Activated naive CD8-positive, alpha-beta T cell treated with anti-CD3 and anti-CD28 coated beads, Interleukin-2, amount 50 U/mL, for 16 hours (primary cell): ENCODE data around the gene GNMT.
"Not testable (repeated sequence)": the region's sequence is repeated elsewhere in the genome, so short reads cannot be mapped to it uniquely, and the experiment has no call there.

Source experiments
- DNase-seq: peaks from one replicate; pipeline ENCODE4 v3.0.0-alpha.2; 2020; ENCODE audit warnings: low read depth, low spot score

Gene GNMT

DNA sequence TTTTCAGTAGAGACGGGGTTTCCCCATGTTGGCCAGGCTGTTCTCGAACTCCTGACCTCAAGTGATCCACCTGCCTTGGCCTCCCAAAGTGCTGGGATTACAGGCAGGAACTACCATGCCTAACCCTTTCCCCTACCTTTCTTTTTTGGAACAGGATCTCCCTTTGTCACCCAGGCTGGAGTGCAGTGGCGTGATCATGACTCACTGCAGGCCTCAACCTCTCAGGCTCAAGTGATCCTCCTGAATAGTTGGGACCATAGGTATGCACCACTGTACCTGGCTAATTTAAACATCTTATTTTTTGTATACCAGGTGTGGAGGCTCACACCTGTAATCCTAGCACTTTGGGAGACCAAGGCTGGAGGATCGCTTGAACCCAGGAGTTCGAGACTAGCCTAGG, 19.2 kb upstream of the GNMT start:
- not testable (repeated sequence) for DNase-seq

DNA sequence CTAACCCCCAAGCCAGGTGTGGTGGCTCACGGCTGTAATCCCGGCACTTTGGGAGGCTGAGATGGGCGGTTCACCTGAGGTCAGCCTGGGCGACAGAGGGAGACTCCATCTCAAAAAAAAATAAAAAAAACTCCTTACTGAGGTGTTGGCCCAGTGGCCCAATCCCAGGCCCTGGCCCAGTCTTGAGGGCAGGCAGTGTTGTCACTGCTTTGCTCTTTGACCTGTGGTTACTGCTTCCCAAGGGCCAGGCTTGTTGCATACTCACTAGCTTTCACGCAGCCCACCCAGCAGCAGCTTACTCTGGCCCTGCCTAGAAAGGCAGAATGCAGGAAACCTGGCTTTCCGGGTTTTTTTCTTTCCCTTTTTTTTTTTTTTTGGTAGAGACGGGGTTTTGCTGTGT, 18.1 kb upstream of the GNMT start:
- no peak for DNase-seq

DNA sequence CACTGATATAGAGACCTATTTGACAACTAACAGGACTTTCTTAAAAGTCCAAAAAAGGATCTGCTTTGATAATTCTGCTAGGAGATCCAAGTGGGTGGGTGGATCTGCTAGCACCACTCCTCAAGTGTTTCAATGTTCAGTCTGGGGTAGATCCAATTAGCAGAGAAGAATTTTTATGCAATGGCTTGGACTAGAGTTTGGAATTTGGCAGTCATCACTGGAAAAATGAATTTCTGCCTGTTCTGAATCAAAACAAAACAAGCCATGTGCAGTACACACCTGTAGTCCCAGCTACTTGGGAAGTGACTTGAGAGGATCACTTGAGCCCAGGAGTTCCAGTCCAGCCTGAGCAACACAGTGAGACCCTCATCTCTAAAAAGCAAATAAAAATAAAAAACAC, 12.6 kb upstream of the GNMT start:
- no peak for DNase-seq

DNA sequence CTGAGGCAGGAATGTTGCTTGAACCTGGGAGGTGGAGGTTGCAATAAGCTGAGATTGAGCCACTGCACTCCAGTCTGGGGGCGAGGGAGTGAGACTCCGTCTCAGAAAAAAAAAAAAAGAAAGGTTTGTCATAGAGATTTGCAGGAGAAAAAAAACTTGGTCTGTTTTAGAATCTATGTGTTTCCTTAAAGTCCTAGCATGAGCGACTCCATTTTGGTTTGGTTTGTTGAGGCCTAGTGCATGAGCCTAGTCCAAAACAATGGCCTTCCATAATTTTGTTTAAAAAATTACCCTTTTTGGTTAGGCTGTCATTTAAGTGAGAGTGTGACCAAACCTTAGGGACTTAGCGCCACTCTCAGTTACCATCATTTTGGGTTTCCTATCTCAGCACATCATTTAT, 8.2 kb upstream of the GNMT start:
- DNase-seq: no peak

DNA sequence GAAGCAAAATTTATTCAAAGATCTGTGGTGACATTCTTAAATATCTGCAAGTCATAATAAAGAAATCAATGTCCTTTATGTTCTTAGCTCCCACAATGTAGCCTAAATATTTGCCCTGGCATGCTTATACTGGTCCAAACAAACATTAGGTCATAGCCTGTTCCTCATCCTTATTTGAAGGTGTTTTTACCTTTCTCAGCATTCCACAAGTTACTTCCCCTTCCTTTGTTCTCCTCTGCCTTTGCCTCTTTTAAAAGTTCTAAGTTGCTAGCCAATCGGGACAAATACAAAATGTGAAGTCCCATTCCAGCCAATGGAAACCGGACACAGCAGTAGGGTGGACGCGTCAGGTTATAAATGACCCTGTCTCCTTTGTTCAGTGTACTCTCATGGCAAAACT, 6.1 kb upstream of the GNMT start:
- not testable (repeated sequence) for DNase-seq

DNA sequence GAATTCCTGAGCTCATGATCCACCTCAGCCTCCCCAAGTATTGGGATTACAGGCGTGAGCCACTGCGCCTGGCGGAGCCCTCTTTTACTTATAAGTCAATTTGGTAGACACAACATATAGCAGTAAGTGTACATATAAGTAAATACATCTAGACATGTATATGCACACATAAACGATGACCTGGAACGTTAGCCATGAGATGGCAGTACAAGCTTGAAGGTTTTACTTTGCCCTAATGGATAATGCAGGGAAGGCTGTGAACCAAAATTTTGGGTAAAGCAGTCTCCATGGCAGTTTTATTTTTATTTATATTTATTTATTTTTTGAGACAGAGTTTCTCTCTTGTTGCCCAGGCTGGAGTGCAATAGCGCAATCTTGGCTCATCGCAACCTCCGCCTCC, 2.4 kb upstream of the GNMT start:
- no peak for DNase-seq

DNA sequence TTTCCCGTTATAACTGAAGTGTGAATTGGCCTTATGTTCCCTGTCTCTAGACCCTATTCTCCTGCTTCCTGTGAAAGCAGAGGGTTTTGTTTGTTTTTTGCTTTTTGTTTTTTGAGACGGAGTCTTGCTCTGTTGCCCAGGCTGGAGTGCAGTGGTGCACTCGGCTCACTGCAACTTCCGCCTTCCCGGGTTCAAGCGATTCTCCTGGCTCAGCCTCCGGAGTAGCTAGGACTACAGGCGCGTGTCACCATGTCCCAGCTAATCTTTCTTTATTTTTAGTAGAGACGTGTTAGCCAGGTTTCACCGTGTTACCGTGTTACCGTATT, 674 bp upstream of the GNMT start:
- DNase-seq: no peak

DNA sequence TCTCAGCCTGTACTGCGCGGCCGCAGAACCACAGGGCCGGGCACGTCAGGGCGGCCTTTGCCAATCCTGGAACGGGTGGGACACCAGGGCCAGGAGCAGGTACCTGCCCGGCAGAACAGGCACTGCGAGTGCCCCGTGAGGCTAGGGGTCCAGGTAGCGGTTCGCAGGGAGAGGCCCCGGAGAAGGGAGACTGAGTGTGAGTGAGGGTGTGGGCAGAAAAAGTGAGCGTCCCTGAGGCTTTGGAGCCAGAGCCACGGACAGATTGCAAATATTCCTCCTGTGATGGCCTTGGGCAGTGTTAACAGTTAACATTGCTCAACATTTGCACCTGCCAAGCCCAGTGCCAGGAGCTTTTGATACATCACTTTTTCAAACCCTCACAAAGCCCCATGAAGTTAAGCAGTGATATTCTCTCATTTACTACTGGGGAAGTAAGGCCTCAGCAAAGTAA, 491 bp downstream of the GNMT start:
- DNase-seq: no peak

DNA sequence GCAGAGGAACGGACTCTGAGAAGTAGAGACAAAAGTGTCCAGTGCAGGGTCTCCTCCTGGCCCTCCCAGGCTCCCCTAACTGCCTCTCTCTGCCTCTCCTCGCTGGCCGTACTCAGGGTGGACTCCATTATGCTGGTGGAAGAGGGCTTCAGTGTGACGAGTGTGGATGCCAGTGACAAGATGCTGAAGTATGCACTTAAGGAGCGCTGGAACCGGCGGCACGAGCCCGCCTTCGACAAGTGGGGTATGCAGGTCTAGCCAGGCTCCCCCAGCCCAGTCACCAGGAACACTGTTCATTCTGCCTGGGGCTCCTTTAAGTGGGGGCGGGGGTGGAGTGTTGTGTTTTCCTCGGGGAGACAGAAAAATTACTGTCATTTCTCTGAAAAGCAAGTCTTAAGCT, 1.5 kb downstream of the GNMT start:
- no peak for DNase-seq

DNA sequence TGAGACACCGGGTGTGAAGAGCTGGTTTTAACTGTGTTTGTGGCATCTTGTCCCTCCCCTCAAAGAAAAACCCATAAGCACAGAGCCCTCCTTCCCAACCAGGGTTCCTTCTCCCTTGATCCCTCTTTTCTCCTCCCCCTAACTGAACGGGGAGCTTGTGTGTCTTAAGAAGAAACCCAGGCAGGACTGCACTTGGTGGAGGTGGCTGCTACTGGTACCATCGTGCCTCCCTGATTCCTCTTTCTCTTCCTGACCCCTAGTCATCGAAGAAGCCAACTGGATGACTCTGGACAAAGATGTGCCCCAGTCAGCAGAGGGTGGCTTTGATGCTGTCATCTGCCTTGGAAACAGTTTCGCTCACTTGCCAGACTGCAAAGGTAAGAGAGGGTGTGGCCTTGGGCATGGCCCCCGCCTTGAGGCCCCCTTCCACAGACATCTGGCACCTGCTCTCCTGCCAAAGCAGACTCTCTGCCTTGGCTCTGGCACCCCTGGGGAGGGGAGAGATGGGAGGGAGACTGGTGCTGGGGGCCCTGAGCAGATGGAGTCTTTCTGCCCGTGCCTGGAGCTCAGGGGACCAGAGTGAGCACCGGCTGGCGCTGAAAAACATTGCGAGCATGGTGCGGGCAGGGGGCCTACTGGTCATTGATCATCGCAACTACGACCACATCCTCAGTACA, 2.1 kb downstream of the GNMT start:
- no peak for DNase-seq

DNA sequence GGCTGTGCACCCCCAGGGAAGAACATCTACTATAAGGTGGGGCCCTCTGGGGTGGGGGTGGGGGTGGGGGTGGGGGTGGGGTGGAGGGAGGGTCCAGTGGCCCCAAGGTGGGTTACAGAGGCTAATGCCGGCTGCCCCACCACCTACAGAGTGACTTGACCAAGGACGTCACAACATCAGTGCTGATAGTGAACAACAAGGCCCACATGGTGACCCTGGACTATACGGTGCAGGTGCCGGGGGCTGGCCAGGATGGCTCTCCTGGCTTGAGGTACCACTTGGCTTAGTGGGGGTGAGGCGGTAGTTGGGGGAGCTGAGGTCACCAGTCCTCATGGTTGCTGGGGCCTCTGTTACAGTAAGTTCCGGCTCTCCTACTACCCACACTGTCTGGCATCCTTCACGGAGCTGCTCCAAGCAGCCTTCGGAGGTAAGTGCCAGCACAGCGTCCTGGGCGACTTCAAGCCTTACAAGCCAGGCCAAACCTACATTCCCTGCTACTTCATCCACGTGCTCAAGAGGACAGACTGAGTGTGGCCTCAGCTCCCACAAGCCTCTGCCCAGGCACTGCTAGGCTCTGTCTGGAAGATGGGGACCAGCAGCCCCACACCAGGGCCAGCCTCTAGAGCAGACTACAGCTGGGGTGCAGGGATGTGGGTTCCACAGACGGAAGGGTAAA, 2.8 kb downstream of the GNMT start:
- no peak for DNase-seq

DNA sequence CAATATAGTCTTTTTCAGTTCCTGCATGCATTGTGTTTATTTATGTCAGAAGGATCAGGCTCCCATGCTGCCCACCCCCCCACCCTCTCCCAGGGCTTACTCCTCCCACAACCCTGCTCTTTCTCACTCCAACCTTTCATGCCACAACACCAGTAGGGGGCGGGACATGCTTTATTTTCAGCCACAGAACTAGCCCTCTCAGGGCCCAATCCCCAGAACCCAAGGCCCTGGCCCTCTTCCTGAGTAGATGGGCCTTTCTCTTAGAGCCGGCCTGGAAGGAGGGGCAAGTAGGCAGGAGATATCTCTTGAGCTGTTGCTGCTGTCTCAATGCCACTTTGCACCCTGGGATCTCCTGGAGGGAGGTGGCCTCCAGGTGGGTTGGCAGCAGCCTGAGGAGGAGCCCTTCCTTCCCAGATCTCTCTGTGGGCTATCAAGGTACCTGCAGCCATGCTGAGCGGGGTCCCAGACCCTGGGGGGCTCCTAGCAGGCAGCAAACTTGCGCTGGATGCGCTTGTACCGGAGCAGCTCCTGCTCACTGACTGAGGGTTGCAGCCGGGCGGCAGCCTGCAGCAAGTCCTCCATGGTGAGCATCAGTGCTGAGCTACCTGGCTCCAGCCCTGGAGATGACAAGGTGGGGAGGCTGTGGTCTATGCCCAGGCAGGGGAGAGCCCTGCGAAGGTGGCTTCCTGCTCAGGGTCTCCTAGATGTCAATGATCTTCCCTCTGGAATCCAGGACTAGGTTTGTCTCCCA, 3.5 kb downstream of the GNMT start:
- no peak for DNase-seq

DNA sequence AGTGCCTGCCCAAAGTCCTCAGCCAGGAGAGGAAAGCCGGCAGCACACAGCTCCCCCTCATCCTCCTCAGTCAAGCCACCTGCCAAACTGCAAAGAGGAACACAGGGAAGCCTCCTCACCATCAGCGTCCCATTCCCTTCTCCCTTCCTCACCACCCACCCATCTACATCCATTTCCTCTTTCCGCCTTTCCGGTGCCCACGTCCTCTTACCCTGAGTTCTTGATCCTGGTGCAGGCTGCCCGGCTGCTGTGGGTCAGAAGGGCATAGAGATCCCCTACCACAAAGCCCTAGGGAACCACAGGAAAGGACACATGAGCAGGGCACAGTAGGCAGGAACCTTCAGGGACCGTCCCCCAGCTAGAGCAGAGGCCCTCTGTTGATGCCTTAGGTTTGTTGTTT, 6.0 kb downstream of the GNMT start:
- no peak for DNase-seq

DNA sequence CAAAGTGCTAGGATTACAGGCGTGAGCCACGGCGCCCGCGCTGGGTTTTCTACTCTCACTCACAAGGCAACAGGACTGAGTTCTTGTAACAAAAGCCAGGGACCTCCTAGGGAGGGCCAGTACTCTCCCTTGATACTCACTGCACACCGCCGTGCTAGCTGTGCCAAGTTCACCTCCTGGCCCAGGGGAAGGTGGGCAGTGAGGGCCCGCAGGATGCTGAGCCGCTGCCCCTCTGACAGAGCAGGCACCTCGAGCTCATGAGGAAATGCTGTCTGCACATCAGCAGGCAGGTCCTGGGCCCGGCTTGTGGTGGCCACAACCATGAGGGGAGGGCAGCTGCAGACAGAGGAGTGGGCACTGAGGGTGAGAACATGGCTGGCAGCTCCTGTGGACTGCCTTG, 6.7 kb downstream of the GNMT start:
- no peak for DNase-seq

DNA sequence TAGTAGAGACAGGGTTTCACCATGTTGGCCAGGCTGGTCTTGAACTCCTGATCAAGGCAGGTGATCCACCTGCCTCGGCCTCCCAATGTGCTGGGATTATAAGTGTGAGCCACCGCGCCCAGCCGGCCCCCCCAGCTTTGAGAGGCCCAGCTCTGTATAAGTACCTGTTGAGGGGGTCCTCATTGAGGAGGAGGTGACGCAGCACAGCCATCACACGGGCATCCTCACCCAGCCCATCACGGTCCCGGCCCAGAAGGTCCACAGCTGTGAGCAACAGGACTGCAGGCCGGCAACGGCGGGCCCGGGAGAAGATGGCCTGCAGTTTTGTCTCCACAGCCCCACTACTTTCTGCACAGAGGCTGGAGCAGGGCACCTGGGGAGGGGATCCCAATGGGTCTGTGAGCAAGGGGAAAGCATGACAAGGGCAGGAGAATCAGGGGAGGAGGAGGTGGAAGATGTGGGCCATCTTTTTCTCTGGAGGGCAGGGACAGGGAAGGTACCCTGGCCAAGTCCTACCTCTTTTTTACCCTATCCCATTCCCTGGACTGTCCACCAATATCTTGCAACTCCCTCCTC, 7.7 kb downstream of the GNMT start:
- no peak for DNase-seq

DNA sequence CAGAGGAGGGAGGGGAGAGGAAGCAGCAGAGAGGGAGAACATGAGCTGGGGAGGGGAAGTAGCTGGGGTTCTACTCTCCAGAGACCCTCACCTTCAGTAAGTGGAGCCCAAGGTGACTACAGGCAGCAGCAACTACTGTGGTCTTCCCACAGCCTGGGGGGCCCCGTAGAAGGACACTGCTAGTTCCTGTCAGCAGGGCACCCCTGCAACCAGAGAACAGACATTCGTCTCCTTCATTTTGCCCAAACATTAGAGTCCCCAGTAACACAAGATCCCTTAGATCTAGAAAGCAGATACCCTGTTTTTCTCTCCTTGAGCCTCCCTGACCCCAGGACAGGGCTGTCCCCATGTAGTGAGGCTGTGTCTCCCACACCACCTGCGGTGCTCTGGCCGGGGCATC, 8.2 kb downstream of the GNMT start:
- no peak for DNase-seq

DNA sequence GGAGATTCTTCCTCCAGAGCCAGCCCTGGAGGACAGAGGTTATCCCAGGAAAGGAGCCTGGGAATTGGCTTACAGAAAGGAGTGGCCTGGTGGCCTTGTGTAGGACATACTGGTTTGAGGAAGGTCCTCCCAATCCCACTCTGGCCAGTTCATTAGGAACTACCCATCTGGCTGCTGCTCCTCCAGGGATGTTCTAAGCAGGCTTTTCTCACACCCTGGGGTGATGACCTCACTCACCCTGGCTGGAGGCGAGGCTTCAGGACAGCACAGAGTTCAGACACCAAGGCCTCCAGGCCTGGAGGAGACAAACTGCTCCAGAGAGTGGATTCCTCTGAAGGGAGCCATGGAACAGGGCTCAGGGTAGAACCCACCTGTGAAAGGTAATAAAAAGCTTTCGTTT, 8.9 kb downstream of the GNMT start:
- no peak for DNase-seq

DNA sequence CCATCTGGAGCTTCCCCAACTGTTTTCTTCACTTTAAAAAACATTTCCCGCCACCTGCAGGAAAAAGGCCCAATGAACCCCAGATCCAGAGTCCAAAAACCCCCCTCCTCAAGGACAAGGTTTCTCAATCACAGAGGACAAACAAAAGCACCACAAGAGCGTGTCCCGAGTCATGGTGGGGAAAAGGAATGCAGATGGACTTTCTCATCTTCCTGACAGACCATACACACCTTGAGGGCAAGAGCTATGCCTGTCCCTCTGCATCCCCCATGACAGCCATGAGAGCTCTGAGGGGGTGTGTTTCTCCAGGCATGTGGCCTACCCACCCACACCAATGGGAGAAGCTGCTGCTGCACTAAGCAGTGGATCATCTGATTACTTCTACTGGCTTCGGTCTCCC, 9.4 kb downstream of the GNMT start:
- no peak for DNase-seq

DNA sequence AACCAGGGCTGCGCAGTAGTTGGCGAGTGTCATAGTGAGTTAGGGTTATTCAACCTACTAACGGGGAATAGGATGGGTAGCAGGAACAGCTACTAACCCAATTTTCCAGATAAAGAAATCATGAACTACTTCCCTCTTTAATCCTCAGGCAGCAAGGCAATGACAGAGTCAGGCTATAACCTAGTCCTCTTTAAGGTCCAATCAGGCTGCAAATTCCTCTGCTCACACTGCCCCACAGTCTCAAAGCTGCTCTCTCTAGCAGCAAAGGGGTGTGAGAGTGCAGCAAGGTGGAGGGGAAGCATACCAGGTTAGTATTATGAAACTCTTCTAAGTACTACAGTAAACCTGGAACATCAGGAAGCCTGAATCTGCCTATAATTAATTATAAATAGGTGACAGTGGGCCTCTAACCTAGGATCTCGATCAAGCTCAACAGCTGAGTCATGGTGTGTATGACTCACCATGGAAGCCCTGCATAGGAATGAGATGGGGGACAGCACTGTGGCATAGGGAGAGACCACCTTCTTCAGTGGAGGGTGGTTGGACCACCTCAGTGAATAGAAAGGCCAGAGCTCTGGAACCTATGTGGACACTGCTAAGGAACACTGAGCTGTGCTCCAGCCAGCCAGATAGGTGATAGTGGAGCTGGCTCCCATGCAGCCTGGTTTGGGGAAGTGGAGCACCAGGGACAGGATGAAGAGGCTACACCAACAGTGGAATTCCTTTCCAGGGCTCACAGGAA, 10.5 kb downstream of the GNMT start:
- no peak for DNase-seq

DNA sequence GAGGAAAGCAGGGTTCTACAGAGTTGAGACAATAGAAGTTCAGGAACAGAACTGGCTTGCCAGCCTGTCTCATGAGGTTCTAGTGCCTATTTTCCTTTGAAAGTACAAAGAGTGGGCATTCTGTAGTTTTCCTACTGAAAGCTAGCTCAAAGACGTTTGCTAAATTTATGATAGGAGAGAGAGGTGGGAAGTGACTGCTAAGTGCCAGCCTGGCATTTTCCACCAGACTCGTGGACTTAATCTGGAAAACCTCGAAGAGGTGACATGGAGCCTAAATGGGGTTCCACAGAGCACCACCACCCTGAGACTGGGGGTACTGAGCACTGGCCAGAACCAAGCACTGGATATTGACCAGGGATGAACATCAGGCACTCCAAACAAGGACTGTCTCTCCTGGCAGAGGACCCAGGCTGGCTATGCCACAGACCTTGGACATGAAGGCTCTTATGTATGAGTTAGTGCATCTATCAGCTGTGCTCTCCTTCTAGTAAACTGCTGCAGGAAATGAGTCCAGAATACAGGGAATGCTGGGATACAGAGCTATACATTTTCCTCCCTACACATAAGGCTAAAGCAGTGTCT, 11.3 kb downstream of the GNMT start:
- no peak for DNase-seq

DNA sequence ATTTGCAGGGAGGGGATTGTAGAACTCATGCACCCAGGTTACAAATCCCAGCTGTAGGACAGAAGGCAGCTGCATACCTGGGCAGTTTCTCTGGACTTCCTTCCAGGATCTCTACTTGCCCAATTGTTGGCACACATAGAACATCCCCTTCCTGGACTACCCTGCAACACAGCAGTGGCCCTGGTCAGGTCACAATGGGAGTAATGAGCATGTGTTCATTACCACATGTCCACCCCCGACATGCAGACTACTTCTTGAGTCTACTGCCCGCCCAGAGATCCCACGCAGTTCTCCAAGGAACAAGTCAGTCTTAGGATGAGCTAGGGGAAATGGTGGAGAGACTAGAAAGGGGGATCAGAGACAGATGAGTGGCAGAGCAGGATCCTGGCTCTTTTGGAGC, 13.4 kb downstream of the GNMT start:
- no peak for DNase-seq
